ENCODE data around the gene TNIP1.

Gene TNIP1, protein sequence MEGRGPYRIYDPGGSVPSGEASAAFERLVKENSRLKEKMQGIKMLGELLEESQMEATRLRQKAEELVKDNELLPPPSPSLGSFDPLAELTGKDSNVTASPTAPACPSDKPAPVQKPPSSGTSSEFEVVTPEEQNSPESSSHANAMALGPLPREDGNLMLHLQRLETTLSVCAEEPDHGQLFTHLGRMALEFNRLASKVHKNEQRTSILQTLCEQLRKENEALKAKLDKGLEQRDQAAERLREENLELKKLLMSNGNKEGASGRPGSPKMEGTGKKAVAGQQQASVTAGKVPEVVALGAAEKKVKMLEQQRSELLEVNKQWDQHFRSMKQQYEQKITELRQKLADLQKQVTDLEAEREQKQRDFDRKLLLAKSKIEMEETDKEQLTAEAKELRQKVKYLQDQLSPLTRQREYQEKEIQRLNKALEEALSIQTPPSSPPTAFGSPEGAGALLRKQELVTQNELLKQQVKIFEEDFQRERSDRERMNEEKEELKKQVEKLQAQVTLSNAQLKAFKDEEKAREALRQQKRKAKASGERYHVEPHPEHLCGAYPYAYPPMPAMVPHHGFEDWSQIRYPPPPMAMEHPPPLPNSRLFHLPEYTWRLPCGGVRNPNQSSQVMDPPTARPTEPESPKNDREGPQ

DNA sequence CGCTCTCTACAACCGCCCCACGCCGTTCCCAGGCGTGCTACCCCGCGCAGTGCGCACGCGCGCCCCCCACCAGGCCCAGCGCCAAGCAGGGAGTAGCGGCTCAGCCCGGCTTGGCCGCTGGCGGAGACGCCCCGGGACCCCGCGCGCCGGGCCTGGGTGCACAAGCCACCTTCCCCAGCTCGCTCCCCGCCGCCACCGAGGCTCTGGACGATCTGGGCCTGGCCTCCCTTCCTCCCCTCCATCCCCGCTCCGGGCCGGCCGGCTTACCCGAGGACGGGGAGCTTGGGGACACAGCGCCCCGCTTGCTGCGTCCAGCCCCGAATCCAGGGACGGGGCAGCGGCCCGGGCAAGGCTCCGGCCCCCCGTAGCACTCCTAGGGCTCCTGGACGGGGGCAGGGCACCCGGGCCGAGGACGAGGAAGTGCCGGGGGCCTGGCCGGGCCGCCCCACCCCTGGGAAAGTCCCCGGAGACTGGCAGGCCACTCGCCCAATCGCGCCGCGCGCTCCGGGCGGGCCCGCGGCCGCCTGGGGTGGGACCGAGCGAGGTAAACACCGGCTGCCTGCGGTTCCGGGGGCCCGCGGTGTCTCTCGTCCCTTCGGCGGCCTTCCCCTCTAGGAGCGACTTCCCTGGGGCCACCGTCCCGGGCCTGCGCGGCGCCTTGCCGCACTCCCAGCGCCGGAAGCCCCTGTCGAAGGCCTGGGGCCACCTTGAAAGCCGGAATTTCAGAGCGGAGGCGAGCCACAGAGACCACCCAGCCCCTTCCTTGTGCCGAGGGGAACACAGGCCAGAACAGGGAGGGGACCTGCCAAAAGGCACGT is at the start of gene TNIP1:
Gene TNIP1 (minus strand): TSS at position 422 of the 818 bp plus-strand sequence. CDS start 15,939 bp downstream, outside the sequence.
- DNase-seq: peak; percentile 70 to 89

DNA sequence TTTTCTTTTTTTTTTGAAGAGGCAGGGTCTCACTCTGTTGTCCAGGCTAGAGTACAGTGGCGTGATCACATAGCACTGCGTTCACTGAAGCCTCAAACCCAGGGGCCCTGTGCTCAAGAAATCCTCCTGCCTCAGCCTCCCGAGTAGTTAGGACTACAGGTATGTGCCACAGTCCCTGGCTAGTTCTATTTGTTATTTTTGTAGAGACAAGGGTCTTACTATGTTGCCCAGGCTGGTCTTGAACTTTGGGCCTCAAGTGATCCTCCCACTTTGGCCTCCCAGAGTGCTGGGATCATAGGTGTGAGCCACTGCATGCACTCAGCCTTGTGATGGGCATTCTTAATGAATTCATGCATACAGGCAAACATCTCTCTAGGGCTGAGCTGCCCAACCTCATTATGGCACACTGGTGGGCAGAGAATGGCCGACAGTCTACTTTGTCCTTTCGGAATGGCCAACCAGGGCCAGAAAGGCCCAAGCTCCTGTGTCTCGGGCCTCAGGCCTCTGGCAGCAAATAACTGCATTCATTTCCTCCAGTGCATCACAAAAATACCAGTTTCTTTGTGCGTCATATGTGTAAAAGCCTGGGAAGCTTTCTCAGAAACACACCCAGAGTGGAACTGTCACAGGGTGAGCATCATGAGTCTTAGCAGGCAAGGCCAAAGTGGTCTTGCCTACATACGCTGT is 49.5 kb upstream of the TNIP1 start:
- no peak for DNase-seq

DNA sequence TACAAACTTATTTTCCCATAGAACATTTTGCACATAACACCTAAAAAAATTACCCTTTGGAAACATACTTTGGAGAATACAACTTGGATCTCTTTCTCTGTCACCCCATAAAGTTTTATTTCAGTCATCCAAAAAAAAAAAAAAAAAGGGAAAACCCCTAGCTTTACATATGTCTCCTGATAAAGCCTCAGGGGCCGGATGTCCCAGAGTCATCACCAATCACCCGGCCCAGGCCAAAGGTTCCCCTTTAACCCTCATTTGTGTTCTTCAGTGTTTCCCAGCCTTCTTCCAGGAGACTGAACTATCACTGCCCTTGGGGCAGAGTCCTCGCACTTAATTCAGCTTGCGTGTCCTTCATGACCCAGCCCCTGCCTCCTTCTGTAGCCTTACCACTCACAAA is 48.0 kb upstream of the TNIP1 start:
- DNase-seq: no peak

DNA sequence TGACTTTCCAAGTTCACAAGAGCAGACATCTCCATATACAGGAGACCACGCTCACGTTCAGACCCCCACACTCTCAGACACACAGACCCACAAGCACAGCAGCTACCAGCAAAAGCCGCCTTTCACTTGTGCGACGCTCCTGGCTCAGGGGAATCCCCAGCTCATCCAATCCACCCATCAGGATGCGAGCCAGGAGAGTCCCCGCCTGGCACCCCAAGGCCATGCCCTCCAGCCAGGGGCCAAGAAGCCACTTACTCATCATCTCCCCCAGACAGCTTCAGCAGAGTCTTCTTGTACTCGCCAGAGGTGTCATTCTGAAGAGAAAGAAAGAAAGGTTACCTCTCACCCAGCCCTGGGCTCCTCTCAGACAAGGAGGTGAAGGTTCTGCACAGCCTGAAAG is 47.1 kb upstream of the TNIP1 start:
- no peak for DNase-seq

DNA sequence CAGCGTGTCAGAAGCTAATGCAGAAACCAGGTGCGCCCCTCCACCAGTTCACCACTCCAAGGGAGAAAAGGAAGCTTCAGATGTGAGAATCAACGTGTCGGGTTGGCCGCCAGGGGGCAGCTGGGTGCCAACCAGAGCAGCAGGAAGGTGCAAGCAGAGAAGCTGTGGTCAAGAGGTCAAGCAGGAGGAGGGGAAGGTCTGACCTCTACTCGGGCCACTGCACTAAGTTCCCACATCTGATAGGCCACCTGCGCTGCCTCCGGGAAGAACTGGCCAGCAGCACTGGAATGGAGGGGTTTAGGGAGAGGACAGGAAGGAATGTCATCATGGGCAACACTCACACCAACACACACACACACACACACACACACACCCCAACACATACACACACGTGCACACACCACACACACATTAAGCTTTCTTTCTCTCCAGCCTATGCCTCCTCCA is 45.4 kb upstream of the TNIP1 start:
- peak; percentile 18 to 27 for DNase-seq

DNA sequence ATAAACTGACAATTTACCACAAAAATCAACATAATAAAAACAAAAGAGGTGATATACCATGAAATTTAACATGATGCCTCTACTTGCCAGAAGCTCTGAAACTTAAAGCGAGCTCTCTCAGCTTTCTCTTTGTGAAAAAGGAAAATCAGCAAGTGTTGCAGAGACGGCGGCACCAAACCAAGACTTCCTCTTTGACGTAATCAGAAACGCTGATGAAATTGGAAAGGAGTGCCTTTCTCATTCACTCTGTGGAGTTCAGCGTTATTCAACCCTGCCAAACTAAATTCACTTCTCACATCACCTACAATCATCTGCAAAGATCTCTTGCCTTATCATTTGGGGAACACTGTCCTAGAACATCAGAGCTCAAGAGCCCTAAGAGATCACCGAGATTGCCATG is 44.6 kb upstream of the TNIP1 start:
- DNase-seq: peak in 1 of 2 donors; percentile 34

DNA sequence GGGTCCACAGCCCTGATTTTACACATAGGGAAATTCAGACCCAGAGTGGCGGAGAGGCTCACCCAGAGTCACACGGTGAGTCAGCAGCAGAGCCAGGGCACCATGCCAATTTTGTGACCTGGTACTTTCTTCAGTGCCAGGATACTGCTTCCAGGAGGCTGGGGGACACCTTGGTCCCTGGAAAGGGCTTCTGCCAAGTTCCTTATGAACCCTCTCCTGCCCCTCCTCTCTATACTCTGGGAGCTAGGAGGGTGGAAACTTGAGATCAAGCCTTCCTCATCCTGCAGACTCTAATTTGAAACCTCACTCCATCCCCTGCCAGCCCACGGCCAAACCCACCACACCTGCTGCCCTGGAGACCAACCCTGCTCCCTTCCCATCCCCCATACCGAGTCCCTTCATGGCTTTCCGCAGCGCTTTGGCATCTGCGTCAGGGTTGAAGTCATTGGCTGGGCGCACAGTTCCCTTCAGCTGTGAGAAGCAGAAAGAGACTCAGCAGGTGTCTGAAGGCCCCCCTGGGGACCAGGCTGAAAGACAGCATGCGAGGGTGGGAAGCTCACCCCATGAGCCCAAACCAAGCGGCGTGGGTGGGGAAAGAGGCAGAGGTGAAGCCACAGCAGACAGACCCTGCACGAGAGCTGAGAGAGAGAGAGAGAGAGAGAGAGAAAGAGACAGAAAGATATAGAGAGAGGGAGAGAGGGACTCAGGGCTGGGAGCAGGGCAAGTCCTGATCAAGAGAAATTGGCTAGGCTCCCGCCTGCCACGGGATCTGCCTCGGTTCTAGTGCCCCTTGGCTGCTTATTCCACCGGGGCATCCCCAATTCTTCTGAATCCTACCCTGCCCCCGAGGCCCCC is 43.3 kb upstream of the TNIP1 start:
- DNase-seq: peak in 1 of 2 donors; percentile 14

DNA sequence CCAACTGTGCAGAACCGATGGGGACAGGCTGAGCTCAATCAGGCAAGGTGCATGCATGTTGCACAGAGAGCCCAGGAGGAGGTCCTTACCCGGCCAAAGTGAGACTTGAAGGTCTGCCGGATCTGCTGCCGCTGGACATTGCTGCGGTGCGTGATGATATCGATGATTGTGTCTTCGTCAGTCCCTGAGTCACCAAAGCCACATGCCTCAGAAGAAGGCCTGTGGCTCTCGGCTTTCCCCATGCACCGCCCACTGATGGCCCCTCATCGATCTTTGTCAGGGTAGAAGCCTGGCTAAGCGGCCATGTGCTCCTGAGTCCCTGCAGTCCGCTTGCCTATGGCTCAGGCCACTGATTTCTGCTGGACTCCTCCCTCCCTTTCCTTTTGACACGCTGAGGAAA is 42.0 kb upstream of the TNIP1 start:
- no peak for DNase-seq

DNA sequence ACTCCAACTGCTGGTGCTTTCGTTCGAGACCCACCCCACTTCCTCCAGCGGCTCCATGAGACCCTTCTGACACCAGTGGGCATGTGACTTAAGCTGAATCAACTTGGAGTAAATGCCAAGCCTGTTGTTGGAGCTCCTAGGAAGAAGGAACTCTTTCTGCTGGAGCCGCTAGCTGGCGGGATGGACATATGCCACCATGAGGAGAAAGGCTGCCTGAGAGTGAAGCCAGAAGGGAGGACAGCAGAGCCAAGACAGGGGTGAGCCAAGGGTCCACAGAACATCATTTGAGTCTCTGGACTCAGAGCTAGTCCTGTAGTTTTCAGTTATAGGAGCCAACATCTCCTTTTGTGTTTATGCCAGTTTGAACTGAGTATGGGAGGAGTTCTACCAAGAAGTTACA is 40.8 kb upstream of the TNIP1 start:
- no peak for DNase-seq

DNA sequence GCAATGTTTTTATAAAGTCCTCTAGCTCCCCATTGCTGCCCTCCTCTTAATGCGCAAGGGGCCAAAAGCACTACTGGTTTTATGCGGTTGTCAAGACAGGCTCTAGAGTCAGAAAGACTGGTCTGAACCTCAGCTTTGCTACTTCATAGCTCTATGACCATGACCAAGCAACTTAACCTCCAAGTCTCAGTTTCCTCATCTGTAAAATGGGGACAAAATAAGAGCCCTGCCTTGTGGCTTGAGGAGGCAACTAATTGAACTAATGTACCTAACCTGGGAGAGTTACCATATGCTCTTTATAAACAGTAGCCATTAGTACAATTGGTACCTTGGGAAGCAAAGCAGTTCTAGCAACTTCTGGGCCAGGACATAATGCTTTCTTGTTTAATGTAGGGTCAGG is 40.3 kb upstream of the TNIP1 start:
- no peak for DNase-seq

DNA sequence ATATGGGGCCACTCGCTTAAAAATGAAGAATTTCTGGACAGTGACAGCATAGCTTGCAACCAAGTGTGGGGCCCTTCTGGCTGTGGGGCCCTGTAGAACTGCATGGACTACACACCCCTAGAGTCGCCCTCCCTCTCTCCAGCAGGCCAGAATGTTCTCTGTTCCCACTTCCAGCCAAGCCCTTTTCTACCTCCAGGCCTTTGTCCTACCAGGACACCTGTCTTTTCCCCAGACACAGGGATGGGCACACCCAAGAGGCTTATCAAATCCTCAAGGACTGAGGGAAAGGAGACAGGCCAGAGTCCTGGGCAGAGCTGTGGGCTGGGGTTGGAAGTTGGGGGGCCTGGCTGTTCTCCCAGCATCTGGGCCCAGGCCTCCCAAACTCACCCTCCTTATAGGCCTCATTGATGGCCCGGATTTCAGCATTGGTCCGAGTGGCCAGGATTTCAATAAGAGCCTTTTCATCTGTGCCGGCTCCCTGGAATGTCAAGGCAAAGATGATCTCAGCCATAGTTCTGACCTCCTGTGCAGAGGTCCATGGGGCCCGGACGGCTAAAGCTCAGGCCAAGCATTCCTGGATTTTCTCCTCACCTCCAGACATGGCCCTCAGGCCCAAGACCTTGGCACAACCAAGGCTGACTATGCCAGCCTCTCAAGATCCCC is 38.2 kb upstream of the TNIP1 start:
- no peak for DNase-seq

DNA sequence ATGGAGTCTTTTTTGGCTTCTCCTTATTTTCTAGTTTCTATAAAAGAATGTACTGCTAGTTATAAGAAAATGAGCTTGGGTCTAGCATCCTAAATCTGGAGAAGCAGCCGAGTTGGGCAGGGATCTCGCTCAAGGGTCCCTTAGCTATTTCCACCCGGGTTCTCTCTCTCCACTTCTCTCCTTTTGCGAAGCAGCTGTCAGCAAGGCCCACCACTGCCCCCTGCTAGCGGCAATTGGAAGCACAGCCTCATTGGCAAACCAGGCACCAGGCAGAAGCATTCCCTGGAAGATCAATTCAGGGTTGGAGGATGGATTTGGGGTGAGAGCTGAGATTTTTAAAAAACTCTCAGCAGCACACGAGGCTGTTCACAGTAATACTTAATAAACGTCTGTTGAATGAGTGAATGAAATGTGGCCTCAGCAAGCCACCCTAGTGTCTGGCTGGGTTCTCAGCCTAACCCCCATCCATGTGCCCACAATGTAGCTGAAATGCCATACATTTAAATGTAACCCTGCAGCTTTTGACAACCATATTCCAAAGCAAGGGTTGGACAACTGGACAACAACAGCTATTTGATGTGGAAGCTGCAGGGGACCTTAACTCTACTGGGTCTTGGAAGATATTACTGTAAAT is 34.6 kb upstream of the TNIP1 start:
- peak; percentile 31 to 58 for DNase-seq

DNA sequence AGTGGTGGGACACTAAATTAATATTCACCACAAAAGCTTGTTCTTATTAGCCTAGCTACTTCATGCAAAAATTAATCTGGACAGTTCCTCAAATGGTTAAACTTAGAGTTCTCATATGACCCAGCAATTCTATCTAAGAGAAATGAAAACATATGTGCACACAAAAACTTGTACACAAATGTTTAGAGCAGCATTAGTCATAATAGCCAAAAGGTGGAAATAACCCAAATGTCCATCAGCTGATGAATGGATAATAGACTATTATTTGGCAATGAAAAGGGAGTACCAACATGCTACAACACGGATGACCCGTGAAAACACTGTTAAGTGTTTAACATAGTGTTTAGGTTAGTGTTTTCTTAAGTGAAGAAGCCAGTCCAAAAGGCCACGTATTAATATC is 32.8 kb upstream of the TNIP1 start:
- no peak for DNase-seq

DNA sequence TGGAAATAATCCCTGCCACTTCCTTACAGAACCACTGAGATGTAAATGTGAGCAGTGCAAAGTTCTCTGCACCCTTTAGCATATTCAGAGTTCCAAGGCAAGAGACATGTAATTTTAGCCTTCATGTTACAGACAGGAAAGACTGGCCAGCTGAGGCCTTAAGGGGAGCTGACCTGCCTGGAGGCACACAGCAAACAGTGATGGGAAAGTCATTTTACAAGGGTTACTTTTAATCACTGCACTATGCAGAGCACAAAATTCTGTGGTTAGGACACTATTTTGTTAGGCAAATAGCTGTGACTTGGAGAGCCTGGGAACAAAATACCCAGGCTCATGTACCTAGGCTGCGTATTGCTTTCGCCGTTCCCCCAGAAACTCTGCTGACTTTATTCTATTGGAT is 30.2 kb upstream of the TNIP1 start:
- no peak for DNase-seq

DNA sequence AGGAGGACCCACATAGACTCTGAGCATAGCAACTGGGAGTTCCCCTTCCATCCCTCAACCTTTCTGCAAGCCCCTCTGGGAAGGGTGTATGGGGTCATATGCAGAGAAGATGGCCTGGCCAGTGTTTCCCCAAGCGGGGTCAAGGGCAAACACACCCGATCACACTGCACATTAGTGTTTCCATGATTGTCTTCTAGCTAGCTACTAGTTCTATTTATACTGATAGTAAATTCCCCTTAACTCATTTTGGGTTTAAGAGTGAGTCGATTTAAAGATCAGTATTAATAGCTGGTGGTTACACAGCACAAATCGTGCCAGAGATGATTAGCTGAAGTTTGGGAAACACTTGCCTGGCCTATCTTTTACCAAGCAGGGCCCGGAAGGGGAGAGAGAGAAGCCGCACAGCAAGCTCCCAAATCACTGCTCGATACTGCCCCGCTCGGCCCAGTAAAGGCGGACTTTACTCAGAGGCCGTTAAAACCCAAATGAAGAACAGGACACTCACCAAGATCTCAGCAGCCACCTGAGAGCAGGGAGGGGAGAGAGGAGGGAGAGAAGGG is 29.4 kb upstream of the TNIP1 start:
- DNase-seq: no peak

DNA sequence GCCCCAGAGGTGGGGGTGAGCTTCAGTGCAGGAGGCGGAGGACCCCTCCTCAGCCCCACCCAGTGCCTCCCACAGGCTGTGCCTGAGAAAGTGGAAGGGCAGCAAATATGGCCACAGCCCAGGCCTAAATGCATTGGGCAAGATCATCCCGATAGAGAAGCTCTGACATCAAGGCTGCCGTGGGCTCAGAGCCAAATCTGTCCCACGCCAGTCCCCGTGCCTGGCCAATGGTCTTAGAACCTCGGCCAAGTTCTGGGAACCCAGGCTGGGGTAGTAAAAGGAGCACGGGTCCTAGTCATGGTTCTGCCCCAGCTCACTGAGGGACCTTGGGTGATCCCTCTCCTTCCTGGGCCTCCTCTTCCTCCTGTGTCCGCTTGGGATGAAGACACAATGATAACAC is 27.7 kb upstream of the TNIP1 start:
- DNase-seq: no peak

DNA sequence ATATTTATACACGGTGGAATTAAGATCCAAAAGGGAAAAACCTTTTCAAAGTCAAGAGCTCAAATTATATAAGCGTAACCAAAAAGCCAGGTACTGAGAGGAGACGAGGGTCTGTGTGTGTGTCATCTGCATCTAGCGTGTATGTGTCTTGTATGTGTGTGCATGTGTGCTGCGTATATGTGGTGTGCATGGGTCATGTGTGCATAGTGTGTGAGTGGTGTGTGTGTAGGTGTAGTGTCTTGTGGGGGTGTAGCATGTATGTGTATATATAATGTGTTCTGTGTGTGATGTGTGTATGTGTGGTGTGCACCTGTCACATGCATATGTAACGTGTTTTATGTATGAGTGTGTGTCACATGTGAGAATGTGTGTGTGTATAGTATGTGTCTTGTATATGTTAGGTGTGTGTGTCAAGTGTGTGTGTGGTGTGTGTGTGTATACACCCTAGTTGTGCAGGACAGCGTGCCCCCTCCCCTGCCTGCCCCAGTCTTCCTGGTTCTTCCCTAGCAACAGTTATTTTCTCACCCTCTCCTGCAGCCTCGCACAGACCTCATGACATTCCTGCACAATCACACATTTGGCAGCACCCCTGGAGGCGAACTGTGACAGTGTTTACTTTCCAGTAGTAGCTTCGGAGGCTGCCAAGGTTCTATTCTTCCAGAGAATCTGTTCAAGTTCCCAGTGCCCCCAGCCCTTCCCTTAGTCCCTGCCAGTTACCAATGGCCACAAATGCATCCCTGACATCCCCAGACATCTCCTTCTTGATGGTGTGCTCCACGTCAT is 27.1 kb upstream of the TNIP1 start:
- no peak for DNase-seq

DNA sequence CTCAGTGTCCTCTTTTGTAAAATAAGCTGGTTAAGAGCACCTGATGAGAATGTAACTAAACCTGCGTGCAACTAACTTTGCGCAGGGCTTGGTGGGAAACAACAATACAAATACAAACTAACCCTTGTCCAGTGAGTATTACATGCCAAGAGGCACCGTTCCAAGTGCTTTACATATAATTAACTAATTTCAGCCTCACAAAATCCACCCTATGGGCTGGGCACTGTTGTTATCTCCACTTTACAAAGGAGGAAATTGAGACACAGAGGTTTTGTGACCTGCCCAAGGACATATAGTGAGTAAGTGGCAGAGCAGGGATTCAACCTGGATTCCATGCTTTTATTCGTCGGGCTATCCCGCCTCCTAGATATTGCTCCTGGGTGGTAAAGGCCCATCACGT is 26.2 kb upstream of the TNIP1 start:
- DNase-seq: no peak

DNA sequence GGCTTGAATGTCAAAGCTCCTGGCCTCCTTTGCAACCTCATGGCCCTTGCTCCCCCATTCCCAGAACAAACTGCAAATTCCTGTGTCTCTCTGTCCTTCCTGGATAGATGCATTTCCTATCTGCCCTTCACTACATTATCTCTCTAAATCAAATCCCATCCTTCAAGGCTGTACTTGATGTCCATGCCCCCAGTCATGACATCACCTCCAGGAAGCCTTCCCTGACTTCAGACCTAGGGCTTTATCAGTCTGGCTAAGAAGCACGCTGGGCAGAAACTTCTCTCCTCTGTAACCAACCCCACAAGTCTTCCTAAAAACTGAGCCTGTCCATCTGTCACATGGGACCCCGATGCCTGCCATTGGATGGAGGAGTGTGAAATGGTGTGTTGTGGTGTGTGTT is 25.7 kb upstream of the TNIP1 start:
- no peak for DNase-seq

DNA sequence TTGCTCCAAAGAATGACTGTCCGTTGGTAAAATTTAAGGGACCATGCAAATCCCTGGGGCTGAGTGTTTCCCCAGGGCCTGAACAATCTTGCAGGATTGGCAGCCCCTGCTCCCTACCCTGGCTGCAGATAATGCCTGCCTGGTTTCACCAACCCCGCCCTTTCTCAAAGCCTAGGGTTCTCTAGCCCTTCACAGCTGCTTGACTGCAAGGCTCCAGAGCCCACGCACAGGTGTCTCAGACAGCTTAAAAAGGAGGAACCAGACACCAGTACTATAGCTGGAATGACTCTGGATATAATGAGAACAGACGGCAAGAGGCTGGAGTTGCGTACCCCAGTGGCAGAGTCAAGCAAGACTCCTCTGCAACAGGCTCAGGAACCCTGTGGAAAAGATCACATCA is 25.2 kb upstream of the TNIP1 start:
- DNase-seq: no peak

Measured in bone marrow (tissue), 2 donors.